Measurements from ENCODE around the gene NAT9. TPM values are rescaled to one million over a fixed set of nuclear protein-coding genes. Genes with fewer than 3 reads are reported as not detected.

The NAT9 gene
- total RNA-seq, 2 donors from 2014 or later = 28.4 to 52.6 TPM

DNA sequence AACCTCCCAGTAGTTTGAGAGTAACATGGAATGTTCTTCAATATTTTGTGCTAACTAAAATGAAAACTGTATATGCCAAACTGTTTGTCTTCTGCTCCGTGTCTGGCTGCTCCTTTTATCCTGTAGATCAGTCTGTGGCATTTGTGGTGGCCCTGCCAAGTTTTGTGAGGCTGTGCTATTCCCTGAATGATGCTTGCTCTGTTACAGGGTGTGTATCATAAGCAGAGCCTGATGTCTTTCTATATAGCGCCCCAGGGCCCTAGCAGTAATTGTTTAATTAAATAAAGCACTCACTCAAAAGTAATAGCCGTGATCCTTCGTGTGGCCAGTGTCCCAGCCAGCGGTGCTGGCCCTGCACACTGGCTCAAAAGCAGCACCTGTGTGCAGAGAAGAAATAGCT lies 27.8 kb upstream of the NAT9 start:
- Histone ChIP-seq H3K9ac (ENCODE audit: low read depth in 2 of 2, low read length in 2 of 2) (no peak overlapping the region), H3K4me1 (no peaks in the 10 kb centered on the region), H3K27me3 (no peaks in the 10 kb centered on the region), H3K4me3 (no peak overlapping the region), H3K9me3 (no peaks in the 10 kb centered on the region), H3K36me3 (peaks cover 5% of the 10 kb centered on the region), H3K27ac (no peak overlapping the region)
- intact Hi-C loops (cut with DNase I) = no loop called here
- no peak for DNase-seq
- TF ChIP-seq CTCF (IDR thresholded peaks at IDR 0.05) = no peak

DNA sequence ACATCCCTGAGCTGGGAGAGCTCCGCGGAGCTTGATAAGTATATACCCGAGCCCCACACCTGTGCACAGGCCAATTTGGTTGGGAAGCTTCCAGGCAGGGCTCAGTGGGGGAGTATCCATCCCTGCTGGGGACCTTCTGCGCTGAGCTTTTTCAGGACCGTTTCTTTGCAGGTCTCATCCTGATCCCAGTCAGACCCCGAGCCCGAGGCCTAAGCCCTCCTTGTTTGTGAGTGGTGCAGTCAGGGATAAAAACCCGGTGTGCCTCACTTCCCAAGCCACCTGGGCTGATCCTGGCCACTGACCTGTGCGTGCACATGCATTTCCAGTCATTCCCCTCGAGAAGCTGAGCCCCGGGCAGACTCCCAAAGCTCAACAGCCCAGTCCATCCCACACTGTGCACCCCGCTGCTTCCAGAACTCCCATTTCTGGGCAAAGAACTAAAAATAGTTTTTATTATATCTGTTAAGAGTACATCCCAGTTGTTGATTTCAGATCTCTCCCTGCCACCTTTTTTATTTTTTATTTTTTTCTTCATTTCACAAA lies 27.3 kb upstream of the NAT9 start:
- no peak overlapping the region for H3K4me3 ChIP-seq
- no peak for TF ChIP-seq CTCF (IDR thresholded peaks at IDR 0.05)
- no peaks in the 10 kb centered on the region for H3K9me3 ChIP-seq
- H3K27ac ChIP-seq = no peak overlapping the region
- H3K4me1 ChIP-seq = no peaks in the 10 kb centered on the region
- intact Hi-C loops (cut with DNase I) = no loop called here
- no peaks in the 10 kb centered on the region for H3K27me3 ChIP-seq
- peaks cover 5% of the 10 kb centered on the region for H3K36me3 ChIP-seq
- no peak overlapping the region for H3K9ac ChIP-seq (ENCODE audit: low read depth in 2 of 2, low read length in 2 of 2)
- DNase-seq = no peak

DNA sequence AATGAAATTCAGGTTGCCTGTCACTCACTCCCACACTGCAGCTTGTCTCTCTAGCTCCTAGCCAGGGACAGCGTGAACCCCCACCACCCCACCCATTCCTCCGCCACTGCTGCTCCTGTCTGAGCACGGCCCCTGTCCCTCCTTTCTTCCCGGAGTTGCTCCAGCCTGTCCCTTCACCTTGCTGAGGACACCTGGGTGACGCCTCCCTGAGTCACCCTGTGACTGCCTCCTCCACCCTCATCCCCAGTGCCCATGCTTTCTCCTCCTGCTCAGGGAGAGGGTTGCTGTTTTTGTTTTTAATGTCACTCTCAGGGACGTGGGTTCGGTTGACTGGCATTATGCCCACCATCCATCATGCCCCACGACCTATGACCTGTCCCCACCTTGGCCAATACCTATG lies 25.8 kb upstream of the NAT9 start:
- Histone ChIP-seq H3K27ac (no peak overlapping the region), H3K27me3 (no peaks in the 10 kb centered on the region), H3K4me1 (no peaks in the 10 kb centered on the region), H3K9ac (ENCODE audit: low read depth in 2 of 2, low read length in 2 of 2) (no peak overlapping the region), H3K9me3 (no peaks in the 10 kb centered on the region), H3K4me3 (no peak overlapping the region), H3K36me3 (peaks cover 5% of the 10 kb centered on the region)
- no peak for TF ChIP-seq CTCF (IDR thresholded peaks at IDR 0.05)
- intact Hi-C loops (cut with DNase I) = no loop called here
- DNase-seq = no peak

DNA sequence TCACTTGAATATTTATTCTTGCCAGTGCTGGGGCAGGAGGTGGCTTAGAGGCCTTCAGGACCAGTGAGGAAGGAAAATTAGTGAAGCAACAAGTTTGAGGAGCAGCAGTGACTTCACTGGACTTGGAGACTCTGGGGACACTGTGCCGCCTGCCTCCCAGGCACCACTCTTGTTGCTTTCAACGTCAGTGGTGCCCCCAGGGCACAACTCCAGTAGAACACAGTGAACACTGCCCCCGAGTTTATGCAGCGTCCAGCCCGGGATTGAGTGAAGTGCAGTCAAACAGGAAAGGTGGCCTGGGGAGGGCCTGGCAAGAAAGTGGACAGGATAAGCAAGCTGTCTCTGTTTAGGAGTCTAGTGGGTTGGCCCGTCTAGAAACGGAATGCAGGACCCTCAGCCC lies 24.4 kb upstream of the NAT9 start:
- intact Hi-C loops (cut with DNase I) = no loop called here
- Histone ChIP-seq H3K9me3 (no peaks in the 10 kb centered on the region), H3K4me1 (no peaks in the 10 kb centered on the region), H3K4me3 (no peak overlapping the region), H3K9ac (ENCODE audit: low read depth in 2 of 2, low read length in 2 of 2) (no peak overlapping the region), H3K36me3 (peaks cover 5% of the 10 kb centered on the region), H3K27me3 (no peaks in the 10 kb centered on the region), H3K27ac (no peak overlapping the region)
- no peak for TF ChIP-seq CTCF (IDR thresholded peaks at IDR 0.05)
- DNase-seq = no peak

GRCh38 chr17:74799097-74799496 lies 23.0 kb upstream of the NAT9 start:
- no peak overlapping the region for H3K9ac ChIP-seq (ENCODE audit: low read depth in 2 of 2, low read length in 2 of 2)
- peaks cover 5% of the 10 kb centered on the region for H3K36me3 ChIP-seq
- no peaks in the 10 kb centered on the region for H3K27me3 ChIP-seq
- H3K27ac ChIP-seq = no peak overlapping the region
- no peaks in the 10 kb centered on the region for H3K4me1 ChIP-seq
- no peak overlapping the region for H3K4me3 ChIP-seq
- intact Hi-C loops (cut with DNase I) = no loop called here
- H3K9me3 ChIP-seq = no peaks in the 10 kb centered on the region
- TF ChIP-seq CTCF (IDR thresholded peaks at IDR 0.05) = no peak
- no peak for DNase-seq
